NOMO-1 treated with dmso at 0.1 percent for 144 hours (cell line): ENCODE measurements around the gene FGD5.

Source experiments
- DNase-seq: peaks from one replicate; lab custom pipeline; 2025; ENCODE audit not compliant: unreplicated experiment; lab: John Stamatoyannopoulos, UW

The FGD5 gene

DNA sequence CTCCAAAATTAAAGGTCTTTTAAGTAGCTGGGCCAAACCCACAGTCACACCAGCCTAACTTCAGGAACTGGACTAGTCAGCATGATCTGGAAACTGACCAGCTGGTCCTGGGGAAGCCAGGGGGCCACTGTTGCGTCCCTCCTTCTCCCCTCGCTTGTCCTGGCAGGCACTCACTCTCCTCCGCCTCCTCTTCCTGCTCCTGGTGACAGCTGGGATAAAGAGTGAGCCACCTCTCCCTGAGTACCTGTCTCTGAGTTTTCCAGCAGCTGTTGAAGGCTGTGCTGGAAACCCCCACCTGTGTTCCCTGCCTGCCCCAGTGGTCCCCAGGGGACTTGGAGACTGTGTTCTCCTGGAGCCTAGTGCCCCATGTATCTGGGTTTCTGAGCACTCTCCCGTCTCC is 56.0 kb downstream of the FGD5 start:
- no peak for DNase-seq

DNA sequence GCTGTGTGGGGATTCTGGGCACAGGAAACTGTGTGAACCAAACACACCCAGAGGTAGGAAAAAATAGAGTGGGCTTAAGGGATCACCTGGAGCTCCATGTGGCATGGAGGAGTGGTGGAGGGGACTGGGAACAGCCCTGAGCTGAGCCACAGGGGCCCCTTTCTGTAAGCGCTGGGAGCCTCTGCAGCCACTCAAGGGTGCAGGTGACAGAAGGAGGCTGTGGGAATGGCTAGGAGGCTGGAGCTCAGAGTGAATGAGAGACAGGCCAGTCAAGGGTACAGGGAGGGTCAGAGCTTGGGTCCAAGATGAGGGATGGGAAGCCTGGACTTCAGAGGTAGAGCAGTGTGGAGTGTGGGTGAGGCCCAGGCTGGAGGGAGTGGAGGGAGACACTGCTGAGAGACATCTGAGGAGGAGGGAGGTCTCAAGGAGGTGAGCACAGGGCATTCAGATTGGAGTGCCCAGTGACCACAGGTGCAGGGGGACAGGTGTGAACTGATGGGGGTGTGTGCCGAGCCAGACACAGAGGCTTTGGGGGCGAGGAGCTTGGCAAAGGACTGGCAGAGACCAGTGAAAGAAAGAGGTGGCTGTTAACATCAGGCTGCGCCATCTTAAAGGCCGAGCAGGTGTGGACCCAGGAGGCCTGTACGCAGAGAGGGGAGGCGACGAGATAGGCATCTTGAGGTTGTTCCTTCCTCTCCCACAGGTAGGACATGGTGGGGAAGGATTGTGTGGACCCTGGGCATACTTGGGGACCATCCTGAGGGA is 56.8 kb downstream of the FGD5 start:
- DNase-seq: no peak

GRCh38 chr3:14876921-14877333 is 58.2 kb downstream of the FGD5 start:
- DNase-seq: no peak

DNA sequence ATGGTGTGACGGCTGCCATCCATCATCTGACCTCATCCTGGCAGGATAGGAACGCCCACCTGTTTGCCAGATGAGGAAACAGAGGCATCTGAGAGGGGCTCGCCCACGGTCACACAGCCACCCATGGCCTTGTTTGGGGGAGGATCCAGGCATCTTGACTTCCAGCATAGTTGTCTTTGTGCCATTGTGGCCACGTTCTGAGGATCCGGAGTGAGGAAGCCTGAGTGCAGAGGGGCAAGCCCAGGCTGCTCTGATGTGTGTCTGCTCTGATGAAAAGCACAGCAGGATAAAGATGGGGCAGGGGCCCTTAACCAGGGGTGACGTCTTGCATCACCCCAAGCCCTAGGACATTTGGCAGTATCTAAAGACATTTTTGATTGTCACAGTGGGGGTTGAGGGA is 58.7 kb downstream of the FGD5 start:
- no peak for DNase-seq

GRCh38 chr3:14879211-14879874 is 60.6 kb downstream of the FGD5 start:
- DNase-seq: no peak

- DNase-seq: no peak
These were observed 61.8 kb downstream of the FGD5 start for GRCh38 chr3:14880447-14881106.

DNA sequence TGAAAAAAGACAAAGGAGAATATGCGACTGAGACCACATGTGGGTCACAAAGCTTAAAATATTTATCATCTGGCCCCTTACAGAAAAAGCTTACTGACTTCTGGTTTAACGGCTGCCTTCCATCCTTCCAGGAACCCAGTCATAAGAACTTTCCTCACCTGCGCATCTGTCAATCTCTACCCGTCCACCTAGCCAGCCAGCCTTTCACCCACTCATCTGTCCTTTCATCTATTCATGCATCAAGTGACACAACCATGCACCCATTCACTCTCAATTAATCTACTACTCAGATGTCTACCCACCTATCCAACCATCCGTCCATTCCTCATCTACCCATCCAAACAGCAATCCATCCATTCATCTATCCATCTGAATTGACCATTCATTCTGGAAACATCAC is 64.5 kb downstream of the FGD5 start:
- no peak for DNase-seq

GRCh38 chr3:14884665-14885064 is 65.9 kb downstream of the FGD5 start:
- DNase-seq: no peak

DNA sequence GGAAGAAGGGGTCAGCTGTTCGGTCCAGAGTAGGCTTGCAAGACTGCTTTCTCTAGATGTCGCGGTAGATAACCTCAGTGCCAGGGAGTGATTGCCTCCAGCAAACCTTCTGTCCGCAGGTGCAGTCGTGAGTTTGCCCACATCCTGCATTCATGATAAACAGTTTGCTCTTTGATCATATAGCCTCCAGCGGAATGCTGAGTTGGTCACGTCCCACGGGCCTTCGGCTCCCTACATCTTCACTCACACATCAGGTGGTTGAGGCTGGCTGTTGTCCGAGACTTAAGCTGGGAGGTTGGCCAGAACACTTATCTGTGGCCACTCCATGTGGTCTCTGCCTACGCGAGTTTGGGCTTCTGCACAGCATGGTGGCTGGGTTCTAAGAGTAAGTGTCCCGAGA is 66.5 kb downstream of the FGD5 start:
- no peak for DNase-seq

DNA sequence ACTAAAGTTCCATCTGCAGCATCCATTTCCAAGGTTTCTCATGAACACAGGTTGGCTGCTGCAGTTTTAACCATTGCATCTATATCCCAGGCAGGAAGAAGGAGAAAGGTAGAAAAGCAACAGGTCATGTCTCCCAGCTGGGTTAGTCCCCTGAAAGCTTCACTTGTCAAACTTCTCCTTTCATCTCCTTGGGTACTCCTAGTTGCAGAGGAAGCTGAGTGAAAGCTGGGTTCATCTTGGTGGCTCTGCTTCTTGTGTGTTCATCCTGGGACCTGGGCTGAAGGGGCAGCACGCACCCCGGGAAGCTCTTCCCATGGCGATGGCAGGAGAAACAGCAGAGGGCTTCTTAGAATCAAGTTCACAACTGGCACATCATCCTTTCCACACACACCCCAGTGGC is 67.3 kb downstream of the FGD5 start:
- no peak for DNase-seq

GRCh38 chr3:14889205-14889604 is 70.4 kb downstream of the FGD5 start:
- no peak for DNase-seq

DNA sequence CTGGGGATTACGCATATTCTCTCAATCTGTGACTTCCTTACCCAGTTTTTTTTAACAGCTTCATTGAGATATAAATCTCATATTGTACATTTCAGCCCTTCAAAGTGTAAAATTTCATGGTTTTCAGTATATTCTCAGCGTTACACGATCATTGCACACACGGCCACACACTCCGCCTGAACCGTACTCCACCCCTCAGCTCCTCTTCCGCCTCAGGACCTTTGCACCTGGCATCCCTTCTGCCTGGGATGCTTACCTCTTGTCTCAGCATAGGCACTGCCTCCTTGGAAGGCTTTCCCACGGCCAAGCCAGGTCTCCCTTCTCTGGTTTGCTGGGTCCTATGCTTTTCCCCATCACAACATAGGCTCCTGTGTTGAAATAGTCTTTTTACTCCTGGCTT is 71.2 kb downstream of the FGD5 start:
- DNase-seq: no peak

GRCh38 chr3:14890476-14890875 is 71.7 kb downstream of the FGD5 start:
- no peak for DNase-seq

DNA sequence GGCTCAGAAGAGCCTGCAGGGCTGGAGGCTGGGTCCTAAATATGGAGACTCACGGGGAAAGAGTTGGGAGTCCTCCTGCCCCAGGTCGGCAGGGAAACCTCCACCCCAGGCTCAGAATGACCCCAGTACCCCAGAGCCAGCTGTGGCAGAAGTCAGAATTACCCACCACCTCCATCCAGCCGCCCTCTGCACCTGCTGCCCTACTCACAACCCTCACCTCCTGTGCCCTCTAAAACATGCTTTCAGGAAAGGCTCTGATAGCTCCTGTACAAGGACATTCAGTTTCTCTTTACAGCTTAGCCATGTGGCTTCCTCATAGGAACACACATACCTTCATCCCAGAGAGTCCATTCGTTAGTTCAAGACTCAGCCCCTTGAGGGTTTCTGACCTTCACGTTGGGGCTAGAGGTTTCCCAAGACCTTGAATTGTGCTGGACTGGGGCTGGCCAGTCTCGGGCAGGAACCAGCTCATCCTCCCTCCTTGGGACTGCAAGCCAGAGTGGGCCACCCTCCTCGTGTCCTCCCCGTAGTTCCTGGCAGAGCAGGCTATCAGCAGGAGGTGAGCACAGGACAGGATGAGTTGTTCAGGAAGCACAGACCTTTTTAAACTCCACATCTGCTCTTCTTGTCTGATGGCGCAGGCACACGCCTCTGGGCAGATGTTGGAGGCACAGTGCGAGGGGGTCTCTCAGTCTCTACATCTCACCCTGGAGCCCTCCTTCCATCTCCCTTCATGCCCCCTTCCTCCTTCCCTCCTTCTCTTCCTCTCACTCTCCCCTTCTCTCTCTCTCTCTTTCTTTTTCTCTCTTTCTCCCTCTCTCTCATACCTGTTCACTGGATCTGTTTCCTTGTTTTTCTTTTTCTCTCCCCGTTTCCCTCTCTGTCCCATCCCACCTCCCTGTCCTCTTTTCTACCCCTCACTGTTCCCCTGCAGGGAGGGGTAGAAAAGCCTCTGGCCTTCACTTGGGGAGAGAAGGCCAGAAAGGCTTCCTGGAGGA is 72.7 kb downstream of the FGD5 start:
- DNase-seq: no peak

- no peak for DNase-seq
These were observed 73.5 kb downstream of the FGD5 start for GRCh38 chr3:14892226-14892625.

DNA sequence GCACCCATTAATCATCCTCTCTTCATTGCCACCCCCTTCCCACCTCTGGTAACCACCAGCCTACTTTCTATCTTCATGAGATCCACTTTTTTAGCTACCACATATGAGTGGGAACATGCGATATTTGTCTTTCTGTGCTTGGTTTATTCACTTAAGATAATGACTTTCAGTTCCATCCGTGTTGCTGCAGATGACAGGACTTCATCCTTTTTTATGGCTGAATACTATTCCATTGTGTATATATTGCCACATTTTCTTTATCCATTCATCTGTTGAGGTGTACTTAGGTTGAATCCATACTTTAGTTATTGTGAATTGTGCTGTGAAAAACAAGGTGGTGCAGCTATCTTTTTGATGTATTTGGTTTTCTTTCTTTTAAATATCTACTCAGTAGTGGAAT is 75.3 kb downstream of the FGD5 start:
- DNase-seq: no peak

DNA sequence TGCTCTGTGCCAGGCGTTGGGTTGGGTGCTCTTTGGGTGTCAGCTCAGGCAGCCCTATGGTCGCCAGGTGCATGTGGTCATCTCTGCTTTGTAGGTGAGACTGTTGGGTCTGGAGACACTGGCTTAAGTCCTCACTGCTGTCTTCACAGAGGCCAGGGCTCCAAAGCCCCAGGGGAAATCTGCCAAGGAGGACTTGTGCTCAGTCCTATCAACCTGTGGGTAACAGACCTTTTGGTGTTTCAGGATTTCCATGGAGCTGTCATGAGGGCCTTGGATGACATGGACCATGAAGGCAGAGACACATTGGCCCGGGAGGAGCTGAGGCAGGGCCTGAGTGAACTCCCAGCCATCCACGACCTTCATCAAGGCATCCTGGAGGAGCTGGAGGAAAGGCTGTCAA is 78.5 kb downstream of the FGD5 start:
- DNase-seq: no peak

DNA sequence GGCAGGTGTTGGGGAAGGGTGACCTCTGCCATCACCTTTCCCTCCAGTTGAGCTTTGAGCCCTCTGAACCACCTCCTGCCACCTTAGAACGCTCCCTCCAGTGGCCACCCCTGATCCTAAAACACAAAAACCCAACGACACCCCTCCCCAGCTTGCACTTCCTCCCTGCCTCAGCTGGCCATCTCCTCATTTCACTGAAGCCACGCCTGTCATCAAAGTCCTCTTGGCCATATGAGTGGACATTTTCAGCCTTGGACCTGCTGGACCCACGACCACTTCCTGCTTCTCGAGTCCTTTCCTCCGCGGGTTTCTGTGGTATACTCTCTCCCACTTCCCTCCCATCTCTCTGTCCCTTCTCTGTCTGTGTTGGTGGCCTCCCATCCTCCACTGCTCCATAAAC is 80.2 kb downstream of the FGD5 start:
- no peak for DNase-seq

DNA sequence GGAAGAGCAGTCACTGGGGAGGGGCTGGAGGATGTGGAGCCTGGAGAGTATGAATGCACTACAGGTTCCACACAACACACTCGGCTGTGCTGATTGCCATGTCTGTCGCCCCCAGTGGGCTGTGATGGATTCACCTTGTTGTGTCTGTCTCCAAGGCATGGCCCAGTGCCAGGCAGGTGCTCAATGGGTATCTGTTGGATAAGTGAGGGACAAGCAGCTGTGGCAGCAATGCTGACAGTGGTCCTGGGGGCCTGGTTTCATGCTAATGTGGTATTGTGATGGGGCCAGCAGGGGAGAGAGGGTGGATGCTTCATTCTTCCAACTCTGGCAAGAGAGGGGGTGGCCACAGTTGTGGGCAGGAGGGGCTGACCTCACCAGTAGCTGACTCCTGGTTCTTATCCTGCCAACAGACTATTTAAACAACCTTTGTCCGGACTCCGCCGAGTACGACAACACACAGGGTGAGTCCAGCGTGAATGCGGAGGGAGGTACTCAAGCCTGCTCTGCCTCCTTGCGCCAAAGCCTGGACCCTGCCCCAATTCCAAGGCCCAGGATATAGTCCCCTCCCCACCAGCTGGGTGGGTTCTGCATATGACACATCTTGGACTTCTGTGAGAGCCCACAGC is 81.3 kb downstream of the FGD5 start:
- DNase-seq: no peak
